ENCODE measurements around the gene KSR1.

DNA sequence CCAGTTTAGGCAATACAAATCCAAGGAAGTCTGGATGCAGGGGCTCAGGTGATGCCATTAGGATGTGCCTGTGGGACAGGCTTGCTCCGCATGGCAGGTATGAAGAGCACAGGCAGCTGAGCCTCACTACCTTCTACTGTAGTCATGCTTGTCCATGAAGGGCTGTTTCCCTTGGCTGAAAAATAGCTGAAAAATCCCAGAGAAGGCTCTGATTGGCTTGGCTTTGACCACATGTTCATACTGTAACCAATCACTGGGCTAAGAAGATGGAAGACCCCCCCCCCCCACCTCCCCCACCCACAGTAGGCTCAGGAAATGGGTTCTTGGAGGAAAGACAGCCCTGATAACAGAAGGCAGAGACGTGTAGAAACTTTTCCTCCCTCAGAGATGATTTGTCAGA lies 108.2 kb downstream of the KSR1 start:
- TF ChIP-seq CTCF (conservative IDR thresholded peaks at IDR 0.05; ENCODE audit: low read depth, low read length) (no peak), EZH2 (IDR thresholded peaks at IDR 0.05; ENCODE audit: borderline replicate concordance, low read depth, low read length, poor library complexity, severe bottlenecking) (no peak)
